Smooth muscle cell (in vitro differentiated cells): Measurements from ENCODE around the gene LRIT3. TPM values are rescaled to one million over a fixed set of nuclear protein-coding genes. Genes with fewer than 3 reads are reported as not detected.

Source experiments
- DNase-seq: peaks from one replicate; lab custom pipeline; 2025; ENCODE audit not compliant: unreplicated experiment; lab: John Stamatoyannopoulos, UW
- H2AFZ ChIP-seq: fragments of 200-600 bp; sonication (generic); 2 replicates; pipeline ENCODE4 v1.6.0; 2016; ENCODE audit warnings: antibody characterized with exemption, low read depth, mild to moderate bottlenecking
- H3F3A ChIP-seq: fragments of 200-600 bp; sonication (generic); 2 replicates; pipeline ENCODE4 v1.6.0; 2017; ENCODE audit warnings: antibody characterized with exemption, low read depth
- H3K27ac ChIP-seq: fragments of 200-600 bp; sonication (generic); 2 replicates; pipeline ENCODE4 v1.5.1; 2016; ENCODE audit warnings: low read depth, mild to moderate bottlenecking
- H3K27me3 ChIP-seq: fragments of 200-600 bp; sonication (generic); 2 replicates; pipeline ENCODE4 v1.6.1; 2016; ENCODE audit warnings: low read depth, mild to moderate bottlenecking
- H3K36me3 ChIP-seq: fragments of 200-600 bp; sonication (generic); 2 replicates; pipeline ENCODE4 v1.5.1; 2016; ENCODE audit warnings: low read depth
- H3K4me1 ChIP-seq: fragments of 200-600 bp; sonication (generic); 2 replicates; pipeline ENCODE4 v1.5.1; 2016; ENCODE audit warnings: low read depth
- H3K4me2 ChIP-seq: fragments of 200-600 bp; sonication (generic); 2 replicates; pipeline ENCODE4 v1.6.0; 2016; ENCODE audit warnings: mild to moderate bottlenecking
- H3K4me3 ChIP-seq: fragments of 200-600 bp; sonication (generic); 2 replicates; pipeline ENCODE4 v1.5.1; 2016; ENCODE audit warnings: mild to moderate bottlenecking
- H3K79me2 ChIP-seq: fragments of 200-600 bp; sonication (generic); 2 replicates; pipeline ENCODE4 v1.6.0; 2016; ENCODE audit warnings: low read depth, mild to moderate bottlenecking
- H3K9ac ChIP-seq: fragments of 200-600 bp; sonication (generic); 2 replicates; pipeline ENCODE4 v1.6.0; 2016; ENCODE audit warnings: low read depth
- H3K9me3 ChIP-seq: fragments of 200-600 bp; sonication (generic); replicated peaks from 2 replicates; pipeline ENCODE4 v1.5.1; 2016; ENCODE audit warnings: low read depth
- H4K20me1 ChIP-seq: fragments of 200-600 bp; sonication (generic); 2 replicates; pipeline ENCODE4 v1.6.0; 2016; ENCODE audit warnings: low read depth
- CTCF ChIP-seq: fragments of 200-600 bp; sonication (generic); IDR thresholded peaks from 2 replicates; pipeline ENCODE4 v1.5.1; 2017; ENCODE audit warnings: borderline replicate concordance, mild to moderate bottlenecking, antibody characterized with exemption; ENCODE audit not compliant: insufficient read depth, poor library complexity, severe bottlenecking
- WGBS: methylation state at CpG from one replicate; pipeline ENCODE4 v1.1.7; 2016; ENCODE audit warnings: low lambda C conversion rate; 5-methylcytosine and 5-hydroxymethylcytosine counted together
- polyA plus RNA-seq: library from polyadenylated mRNA; unstranded; fragments of >200 nt; fragmentation: Nextera tagmentation; extraction: Ambion mirVana; gene quantifications from 2 replicates; pipeline ENCODE4 v1.2.1, GENCODE V29; 2016
- total RNA-seq: library from RNA; depleted of rRNA; stranded (reverse); fragments of >200 nt; gene quantifications from 2 replicates; pipeline ENCODE4 v1.2.3, GENCODE V29; 2014

Gene LRIT3
- total and polyA plus RNA-seq, 2 experiments from 2014 or later = 0.04 TPM; not detected in 1

- Histone ChIP-seq H3K36me3 (no peaks in the 10 kb centered on the region), H4K20me1 (no peaks in the 10 kb centered on the region), H3K9me3 (no peaks in the 10 kb centered on the region), H3K27me3 (no peaks in the 10 kb centered on the region), H3K9ac (no peak overlapping the region), H3K79me2 (no peaks in the 10 kb centered on the region), H3K4me2 (no peak overlapping the region), H3F3A (no peaks in the 10 kb centered on the region), H3K4me3 (no peak overlapping the region), H3K4me1 (no peaks in the 10 kb centered on the region), H2AFZ (no peak overlapping the region), H3K27ac (no peak overlapping the region)
- no peak for TF ChIP-seq CTCF
- 96% methylated on average over 2 of the region's 2 CpGs for WGBS
- no peak for DNase-seq
Measured at GRCh38 chr4:109876634-109877265, 28.8 kb downstream of the LRIT3 start.

GRCh38 chr4:109877400-109877799, 29.5 kb downstream of the LRIT3 start:
- Histone ChIP-seq H3K4me2 (no peak overlapping the region), H3K27ac (no peak overlapping the region), H4K20me1 (no peaks in the 10 kb centered on the region), H3K4me3 (no peak overlapping the region), H3K4me1 (no peaks in the 10 kb centered on the region), H3K27me3 (no peaks in the 10 kb centered on the region), H3K9ac (no peak overlapping the region), H2AFZ (no peak overlapping the region), H3K9me3 (no peaks in the 10 kb centered on the region), H3F3A (no peaks in the 10 kb centered on the region), H3K36me3 (no peaks in the 10 kb centered on the region), H3K79me2 (no peaks in the 10 kb centered on the region)
- DNase-seq = no peak
- WGBS = 93% methylated on average over 3 of the region's 3 CpGs
- TF ChIP-seq CTCF = no peak

- Histone ChIP-seq H3K9me3 (no peaks in the 10 kb centered on the region), H3K4me3 (no peak overlapping the region), H3K36me3 (no peaks in the 10 kb centered on the region), H3K9ac (no peak overlapping the region), H3F3A (no peaks in the 10 kb centered on the region), H3K4me1 (no peaks in the 10 kb centered on the region), H3K27me3 (no peaks in the 10 kb centered on the region), H3K4me2 (no peak overlapping the region), H4K20me1 (no peaks in the 10 kb centered on the region), H2AFZ (no peak overlapping the region), H3K27ac (no peak overlapping the region), H3K79me2 (no peaks in the 10 kb centered on the region)
- no peak for DNase-seq
- 93% methylated on average over 2 of the region's 2 CpGs for WGBS
- no peak for TF ChIP-seq CTCF
Measured at GRCh38 chr4:109878355-109878754, 30.4 kb downstream of the LRIT3 start.

GRCh38 chr4:109879081-109879480, 31.2 kb downstream of the LRIT3 start:
- no peak for DNase-seq
- no peak for TF ChIP-seq CTCF
- Histone ChIP-seq H3K4me1 (no peaks in the 10 kb centered on the region), H2AFZ (no peak overlapping the region), H3K4me2 (no peak overlapping the region), H3K79me2 (no peaks in the 10 kb centered on the region), H3K9me3 (no peaks in the 10 kb centered on the region), H3F3A (no peaks in the 10 kb centered on the region), H3K4me3 (no peak overlapping the region), H4K20me1 (no peaks in the 10 kb centered on the region), H3K9ac (no peak overlapping the region), H3K27ac (no peak overlapping the region), H3K27me3 (no peaks in the 10 kb centered on the region), H3K36me3 (no peaks in the 10 kb centered on the region)
- WGBS = 93% methylated on average over 12 of the region's 12 CpGs
